Gastroesophageal sphincter (tissue), 4 donors: ENCODE data around the gene SMS. TPM values are rescaled to one million over a fixed set of nuclear protein-coding genes. Genes with fewer than 3 reads are reported as not detected.
"Not testable (repeated sequence)": the region's sequence is repeated elsewhere in the genome, so short reads cannot be mapped to it uniquely, and the experiment has no call there.

ENCODE experiments used
- ATAC-seq: fragments of 150-250 bp; one replicate; pipeline ENCODE4 v1.9.1; 2016; ENCODE audit warnings: mild to moderate bottlenecking, moderate library complexity
- H3K27ac ChIP-seq, 4 donors: fragments of 200-600 bp; sonication (generic) in 3 of 4; 1 replicate in 3 of 4; 2 replicates in 1 of 4; pipeline ENCODE4 v1.5.1; 2016 to 2019
- H3K27me3 ChIP-seq: fragments of 200-600 bp; sonication (generic); one replicate; pipeline ENCODE4 v1.5.1; 2019
- H3K36me3 ChIP-seq, 2 donors: fragments of 200-600 bp; sonication (generic); one replicate each; pipeline ENCODE4 v1.5.1; 2019; ENCODE audit warnings: control low read depth in 1 of 2
- H3K4me1 ChIP-seq, 3 donors: fragments of 200-600 bp; sonication (generic); 1 replicate in 2 of 3; 2 replicates in 1 of 3; pipeline ENCODE4 v1.5.1; 2016 to 2019; ENCODE audit warnings: control low read depth in 2 of 3
- H3K4me3 ChIP-seq, 2 donors: fragments of 200-600 bp; sonication (generic); one replicate each; pipeline ENCODE4 v1.5.1; 2019; ENCODE audit warnings: mild to moderate bottlenecking in 1 of 2, moderate library complexity in 1 of 2
- H3K9me3 ChIP-seq, 3 donors: fragments of 200-600 bp; sonication (generic); one replicate each; pipeline ENCODE4 v1.5.1; 2017 to 2019; ENCODE audit warnings: control low read depth in 2 of 3
- EP300 ChIP-seq: sonication (generic); formaldehyde crosslinking; IDR thresholded peaks from one replicate; pipeline ENCODE4 v1.6.1; 2017; ENCODE audit warnings: antibody characterized with exemption, mild to moderate bottlenecking
- POLR2A ChIP-seq, 2 donors: fragments of 450-650 bp; IDR thresholded peaks; one replicate each; pipeline ENCODE4 v1.6.1; 2017; ENCODE audit warnings: antibody characterized with exemption in 2 of 2, mild to moderate bottlenecking in 2 of 2, moderate library complexity in 1 of 2
- POLR2AphosphoS5 ChIP-seq: sonication (generic); formaldehyde crosslinking; IDR thresholded peaks from one replicate; pipeline ENCODE4 v1.6.1; 2017; ENCODE audit warnings: antibody characterized with exemption
- WGBS, 2 donors: methylation state at CpG; one replicate each; pipeline ENCODE4 v1.1.5; 2018; ENCODE audit warnings: low coverage in 1 of 2; 5-methylcytosine and 5-hydroxymethylcytosine counted together
- total RNA-seq, 4 donors: library from RNA; depleted of rRNA; stranded (reverse); fragments of >200 nt; gene quantifications; one replicate each; pipeline ENCODE4 v1.1.0, GENCODE V29; 2016
- TF ChIP-seq, protein P1 (sequence below), 4 experiments: fragments of 200-600 bp in 2 of 4; fragments of 450-650 bp in 2 of 4; sonication (generic) in 1 of 4; IDR thresholded peaks; one replicate each; pipeline ENCODE4 v1.5.1; 2017 to 2019; ENCODE audit warnings: antibody characterized with exemption in 4 of 4, mild to moderate bottlenecking in 2 of 4, moderate library complexity in 2 of 4

The SMS gene
- total RNA-seq, 4 donors from 2014 or later: 77.7 to 85.5 (median 83.6) TPM

DNA sequence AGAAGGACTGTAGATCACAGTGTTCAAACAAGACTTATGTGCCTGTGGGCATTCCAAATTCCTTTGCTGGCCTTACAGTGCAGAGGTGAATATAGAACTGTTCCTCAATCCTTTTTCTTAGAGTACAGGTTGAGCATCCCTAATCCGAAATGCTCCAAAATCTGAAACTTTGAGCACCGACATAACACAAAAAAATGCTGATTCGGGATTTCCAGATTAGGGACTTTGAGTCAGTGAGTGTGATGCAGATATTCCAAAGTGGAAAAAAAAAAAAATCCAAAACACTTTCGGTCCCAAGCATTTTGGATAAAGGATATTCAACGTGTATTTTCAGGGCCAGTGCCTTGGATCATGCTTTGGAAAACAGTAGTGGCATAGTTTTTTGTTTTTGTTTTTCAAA is 9.2 kb downstream of the SMS start:
- Histone ChIP-seq H3K27ac (peak overlapping the region in 1 of 4 donors; percentile 48), H3K27me3 (no peaks in the 10 kb centered on the region), H3K36me3 (no peaks in the 10 kb centered on the region), H3K4me1 (peaks cover 0 to 47% (median 0%) of the 10 kb centered on the region in 3 donors), H3K4me3 (no peak overlapping the region), H3K9me3 (no peaks in the 10 kb centered on the region)
- WGBS, 2 donors: 62 to 69% methylated on average over 2 to 5 of the region's 5 CpGs
- ATAC-seq: no peak
- TF ChIP-seq EP300 (no peak), POLR2A (IDR thresholded peaks at IDR 0.05) (no peak), POLR2AphosphoS5 (no peak)
- TF ChIP-seq, protein P1, sequence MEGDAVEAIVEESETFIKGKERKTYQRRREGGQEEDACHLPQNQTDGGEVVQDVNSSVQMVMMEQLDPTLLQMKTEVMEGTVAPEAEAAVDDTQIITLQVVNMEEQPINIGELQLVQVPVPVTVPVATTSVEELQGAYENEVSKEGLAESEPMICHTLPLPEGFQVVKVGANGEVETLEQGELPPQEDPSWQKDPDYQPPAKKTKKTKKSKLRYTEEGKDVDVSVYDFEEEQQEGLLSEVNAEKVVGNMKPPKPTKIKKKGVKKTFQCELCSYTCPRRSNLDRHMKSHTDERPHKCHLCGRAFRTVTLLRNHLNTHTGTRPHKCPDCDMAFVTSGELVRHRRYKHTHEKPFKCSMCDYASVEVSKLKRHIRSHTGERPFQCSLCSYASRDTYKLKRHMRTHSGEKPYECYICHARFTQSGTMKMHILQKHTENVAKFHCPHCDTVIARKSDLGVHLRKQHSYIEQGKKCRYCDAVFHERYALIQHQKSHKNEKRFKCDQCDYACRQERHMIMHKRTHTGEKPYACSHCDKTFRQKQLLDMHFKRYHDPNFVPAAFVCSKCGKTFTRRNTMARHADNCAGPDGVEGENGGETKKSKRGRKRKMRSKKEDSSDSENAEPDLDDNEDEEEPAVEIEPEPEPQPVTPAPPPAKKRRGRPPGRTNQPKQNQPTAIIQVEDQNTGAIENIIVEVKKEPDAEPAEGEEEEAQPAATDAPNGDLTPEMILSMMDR (IDR thresholded peaks at IDR 0.05): no peak

DNA sequence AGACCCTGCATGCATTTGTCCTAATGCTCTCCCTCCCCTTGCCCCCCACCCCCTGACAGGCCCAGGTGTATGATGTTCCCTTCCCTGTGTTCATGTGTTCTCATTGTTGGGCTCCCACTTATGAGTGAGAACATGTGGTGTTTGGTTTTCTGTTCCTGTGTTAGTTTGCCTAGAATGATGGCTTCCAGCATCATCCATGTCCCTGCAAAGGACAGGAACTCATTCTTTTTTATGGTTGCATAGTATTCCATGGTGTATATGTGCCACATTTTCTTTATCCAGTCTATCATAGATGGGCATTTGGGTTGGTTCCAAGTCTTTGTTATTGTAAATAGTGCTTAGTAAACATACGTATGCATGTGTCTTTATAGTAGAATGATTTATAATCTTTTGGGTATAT is 10.0 kb downstream of the SMS start:
- 86 to 89% methylated on average over 1 of the region's 1 CpG for WGBS, 2 donors
- H3K9me3 ChIP-seq, H3K27me3 ChIP-seq, ATAC-seq, H3K4me3 ChIP-seq, H3K36me3 ChIP-seq, H3K27ac ChIP-seq: not testable (repeated sequence)
- peaks cover 0 to 50% (median 0%) of the 10 kb centered on the region in 3 donors for H3K4me1 ChIP-seq

DNA sequence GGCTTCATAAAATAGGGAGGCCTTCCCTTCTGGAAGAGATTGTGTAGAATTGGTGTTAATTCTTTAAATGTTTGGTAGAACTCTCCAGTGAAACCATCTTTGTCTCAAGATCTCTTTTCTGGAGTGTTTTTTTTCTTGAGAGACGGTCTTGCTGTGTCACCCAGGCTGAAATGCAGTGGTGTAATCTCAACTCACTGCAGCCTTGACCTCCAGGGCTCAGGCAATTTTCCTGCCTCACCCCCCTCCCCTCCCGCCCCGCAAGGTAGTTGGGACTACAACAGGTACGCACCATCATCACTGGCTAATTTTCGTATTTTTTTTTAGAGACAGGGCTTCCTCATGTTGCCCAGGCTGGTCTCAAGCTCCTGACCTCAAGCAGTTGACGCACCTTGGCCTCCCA is 12.1 kb downstream of the SMS start:
- no peaks in the 10 kb centered on the region for H3K36me3 ChIP-seq
- ATAC-seq: no peak
- no peak overlapping the region for H3K27ac ChIP-seq
- TF ChIP-seq EP300 (no peak), POLR2A (IDR thresholded peaks at IDR 0.05) (no peak), POLR2AphosphoS5 (no peak)
- TF ChIP-seq, protein P1 (IDR thresholded peaks at IDR 0.05): no peak
- peaks cover 0 to 30% (median 0%) of the 10 kb centered on the region in 3 donors for H3K4me1 ChIP-seq
- 80% methylated on average over 4 of the region's 6 CpGs; no CpG with 5 or more reads in 1 of the 2 donors for WGBS, 2 donors
- no peak overlapping the region for H3K4me3 ChIP-seq
- no peaks in the 10 kb centered on the region for H3K9me3 ChIP-seq
- H3K27me3 ChIP-seq: no peaks in the 10 kb centered on the region

DNA sequence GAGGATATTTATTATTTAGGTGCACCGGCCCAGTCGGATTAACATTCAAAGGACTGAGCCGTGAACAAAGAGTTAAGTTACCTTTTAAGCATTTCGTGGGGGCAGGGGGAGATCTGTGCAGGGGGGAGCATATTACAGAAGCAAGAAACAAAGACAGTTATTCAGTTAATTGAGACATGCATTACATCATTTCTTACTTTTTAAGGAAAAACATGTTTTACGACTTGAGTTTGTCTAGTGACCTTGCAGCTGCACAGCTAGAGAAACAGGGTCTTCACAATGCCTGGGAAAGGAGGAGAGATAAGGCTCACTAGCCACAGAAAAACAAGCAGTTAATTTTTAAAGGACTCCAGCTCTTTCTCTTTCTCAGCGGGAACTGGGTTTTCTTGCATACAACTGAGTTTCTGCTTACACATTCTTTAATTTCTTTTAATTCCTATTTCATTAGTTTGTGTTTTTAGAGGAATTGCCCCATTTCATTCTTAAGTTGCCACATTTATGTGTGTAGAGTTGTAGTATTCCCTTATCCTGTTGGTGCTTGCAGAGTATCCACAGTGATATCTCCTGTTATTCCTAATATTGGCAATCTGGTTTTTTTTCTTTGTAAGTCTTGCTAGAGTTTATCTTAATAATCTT is 12.8 kb downstream of the SMS start:
- H3K4me1 ChIP-seq: peaks cover 0 to 23% (median 0%) of the 10 kb centered on the region in 3 donors
- H3K4me3 ChIP-seq, H3K36me3 ChIP-seq, H3K9me3 ChIP-seq, ATAC-seq, H3K27ac ChIP-seq, H3K27me3 ChIP-seq: not testable (repeated sequence)
- 58 to 71% methylated on average over 3 to 6 of the region's 6 CpGs for WGBS, 2 donors

DNA sequence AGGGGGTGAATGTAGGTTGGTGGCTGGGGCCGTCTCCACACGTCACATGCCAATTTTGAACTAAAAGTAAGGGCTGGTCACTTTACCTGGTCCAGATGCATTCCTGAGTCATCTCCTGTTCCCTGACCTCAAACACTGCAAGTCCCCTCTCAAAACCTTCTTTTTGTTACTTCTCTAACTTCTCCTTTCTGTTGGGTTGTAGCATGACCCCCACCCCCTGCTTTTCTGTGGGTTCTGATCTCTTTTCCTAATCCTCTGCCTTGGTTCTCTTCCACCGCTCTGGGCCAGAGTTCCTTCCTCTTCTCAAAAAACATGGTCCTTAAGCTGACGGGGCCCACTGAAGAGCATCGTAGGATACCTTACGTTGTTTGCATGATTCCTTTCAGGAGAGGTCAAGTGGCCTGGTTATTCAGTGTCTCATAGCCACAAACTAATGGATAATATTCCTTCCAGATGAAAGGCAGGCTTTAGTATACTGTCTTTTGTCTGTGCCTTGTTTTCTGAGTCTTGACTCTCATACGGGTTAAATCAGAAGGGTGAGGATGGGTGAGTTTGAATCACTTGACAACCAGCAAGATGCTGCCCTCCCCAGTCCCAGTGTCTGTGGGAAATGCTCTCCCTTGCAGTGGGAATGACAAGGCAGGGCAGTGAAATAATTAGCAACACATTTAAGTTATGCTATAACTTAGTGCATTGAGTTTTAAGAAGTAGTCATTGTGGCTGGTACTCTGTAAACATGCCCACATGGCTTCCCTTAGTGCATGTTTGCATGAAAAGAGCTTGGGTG is 15.1 kb downstream of the SMS start:
- TF ChIP-seq POLR2AphosphoS5 (no peak), POLR2A (IDR thresholded peaks at IDR 0.05) (no peak), EP300 (no peak)
- TF ChIP-seq, protein P1 (IDR thresholded peaks at IDR 0.05): no peak
- ATAC-seq: no peak
- H3K4me1 ChIP-seq: peaks cover 0 to 16% (median 0%) of the 10 kb centered on the region in 3 donors
- H3K27me3 ChIP-seq: no peaks in the 10 kb centered on the region
- H3K4me3 ChIP-seq: no peak overlapping the region
- 58 to 83% methylated on average over 2 to 7 of the region's 7 CpGs for WGBS, 2 donors
- no peak overlapping the region for H3K27ac ChIP-seq
- H3K9me3 ChIP-seq: no peaks in the 10 kb centered on the region
- no peaks in the 10 kb centered on the region for H3K36me3 ChIP-seq

DNA sequence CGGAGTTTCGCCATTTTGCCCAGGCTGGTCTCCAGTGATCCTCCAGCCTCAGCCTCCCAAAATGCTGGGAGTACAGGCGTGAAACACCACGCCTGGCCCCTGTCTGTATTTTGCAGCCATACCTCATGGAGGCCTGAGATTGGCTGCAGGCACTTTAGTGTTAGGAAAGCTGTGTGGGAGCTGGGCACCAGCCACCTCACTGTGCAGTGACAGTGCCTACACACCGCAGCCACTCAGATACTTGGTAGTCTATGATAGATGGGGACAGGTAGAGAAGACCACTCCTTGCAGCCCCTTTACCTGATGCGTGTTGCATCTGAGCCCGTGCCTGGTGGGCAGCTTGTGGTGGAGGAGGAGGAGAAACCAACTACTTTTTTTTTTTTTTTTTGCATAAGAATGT is 16.3 kb downstream of the SMS start:
- H3K27ac ChIP-seq: no peak overlapping the region
- ATAC-seq: no peak
- no peak overlapping the region for H3K4me3 ChIP-seq
- H3K9me3 ChIP-seq: no peaks in the 10 kb centered on the region
- H3K36me3 ChIP-seq: no peaks in the 10 kb centered on the region
- 70% methylated on average over 3 of the region's 7 CpGs; no CpG with 5 or more reads in 1 of the 2 donors for WGBS, 2 donors
- TF ChIP-seq POLR2AphosphoS5 (no peak), POLR2A (IDR thresholded peaks at IDR 0.05) (no peak), EP300 (no peak)
- TF ChIP-seq, protein P1 (IDR thresholded peaks at IDR 0.05): no peak
- no peaks in the 10 kb centered on the region for H3K27me3 ChIP-seq
- H3K4me1 ChIP-seq: peaks cover 0 to 27% (median 0%) of the 10 kb centered on the region in 3 donors
